Forelimb muscle (tissue), 1 donor: Measurements from ENCODE around the gene OR4K1. TPM values are rescaled to one million over a fixed set of nuclear protein-coding genes. Genes with fewer than 3 reads are reported as not detected.
"Not testable (repeated sequence)": the region's sequence is repeated elsewhere in the genome, so short reads cannot be mapped to it uniquely, and the experiment has no call there.

Source experiments
- DNase-seq: peaks from one replicate; pipeline ENCODE4 v3.0.0-alpha.2; 2013; ENCODE audit warnings: low read depth
- polyA plus RNA-seq: library from polyadenylated mRNA; unstranded; fragments of 120-200 nt; gene quantifications from one replicate; pipeline ENCODE4 v1.2.1, GENCODE V29; 2013; ENCODE audit not compliant: insufficient read length

Gene OR4K1
- not detected for polyA plus RNA-seq

- DNase-seq, result no peak
Observed at GRCh38 chr14:19930617-19931016, at the start of gene OR4K1. Gene OR4K1 (plus strand): TSS chr14:19930917. CDS start chr14:19935667, 4,750 bp downstream.

GRCh38 chr14:19895282-19895681 is 35.4 kb upstream of the OR4K1 start:
- no peak for DNase-seq

- DNase-seq, result no peak
Observed at GRCh38 chr14:19900999-19901398, 29.7 kb upstream of the OR4K1 start.

GRCh38 chr14:19902409-19902808 is 28.3 kb upstream of the OR4K1 start:
- no peak for DNase-seq

GRCh38 chr14:19906665-19907064 is 24.1 kb upstream of the OR4K1 start:
- DNase-seq, result no peak

- DNase-seq, result no peak
Observed at GRCh38 chr14:19911114-19911513, 19.6 kb upstream of the OR4K1 start.

GRCh38 chr14:19917243-19917642 is 13.5 kb upstream of the OR4K1 start:
- no peak for DNase-seq

- DNase-seq, result no peak
Observed at GRCh38 chr14:19917955-19918518, 12.7 kb upstream of the OR4K1 start.

GRCh38 chr14:19918553-19919264 is 12.0 kb upstream of the OR4K1 start:
- no peak for DNase-seq

- no peak for DNase-seq
Observed at GRCh38 chr14:19920021-19920657, 10.6 kb upstream of the OR4K1 start, which contains the start of gene OR4K5. Gene OR4K5 (plus strand): TSS chr14:19920607. CDS start chr14:19920607, 0 bp downstream.

GRCh38 chr14:19941668-19942067 is 11.0 kb downstream of the OR4K1 start:
- no peak for DNase-seq

GRCh38 chr14:19947413-19948090 is 16.8 kb downstream of the OR4K1 start:
- no peak for DNase-seq

- DNase-seq, result no peak
Observed at GRCh38 chr14:19949218-19949617, 18.5 kb downstream of the OR4K1 start.

GRCh38 chr14:19969735-19970134 is 39.0 kb downstream of the OR4K1 start:
- DNase-seq, result not testable (repeated sequence)

- no peak for DNase-seq
Observed at GRCh38 chr14:19974844-19975243, 44.1 kb downstream of the OR4K1 start.

- no peak for DNase-seq
Observed at GRCh38 chr14:19975291-19975690, 44.6 kb downstream of the OR4K1 start, which contains the start of gene OR4K15. Gene OR4K15 (plus strand): TSS chr14:19975591. CDS start chr14:19975591, 0 bp downstream.

Other genes starting within 250 kb of the OR4K1 start
- not detected for gene OR11H2, start 217.0 kb upstream of the OR4K1 start, polyA plus RNA-seq
- gene OR4Q3, start 187.3 kb upstream of the OR4K1 start, polyA plus RNA-seq, result not detected
- gene OR4M1, start 157.4 kb upstream of the OR4K1 start, polyA plus RNA-seq, result not detected
- gene OR4N2, start 127.1 kb upstream of the OR4K1 start, polyA plus RNA-seq, result not detected
- gene OR4K2, start 55.8 kb upstream of the OR4K1 start, polyA plus RNA-seq, result not detected
- gene OR4K5, start 10.3 kb upstream of the OR4K1 start, polyA plus RNA-seq, result not detected
- not detected for gene OR4K15, start 44.7 kb downstream of the OR4K1 start, polyA plus RNA-seq
- gene OR4Q2, start 71.2 kb downstream of the OR4K1 start, polyA plus RNA-seq, result not detected
- gene OR4K14, start 88.4 kb downstream of the OR4K1 start, polyA plus RNA-seq, result not detected
- gene OR4K13, start 105.1 kb downstream of the OR4K1 start, polyA plus RNA-seq, result 0.03 TPM
- not detected for gene OR4L1, start 129.1 kb downstream of the OR4K1 start, polyA plus RNA-seq
- 0.03 TPM for gene OR4K17, start 179.8 kb downstream of the OR4K1 start, polyA plus RNA-seq
- not detected for gene OR4N5, start 207.9 kb downstream of the OR4K1 start, polyA plus RNA-seq